H1 (cell line): Measurements from ENCODE around the gene TUT4. TPM values are rescaled to one million over a fixed set of nuclear protein-coding genes. Genes with fewer than 3 reads are reported as not detected.

Experiments used
- CTCF ChIA-PET: fragments of 300-600 bp; sonication (Branson Sonifier 250); formaldehyde crosslinking; loops from one replicate; lab custom pipeline; 2021; ENCODE audit not compliant: partially characterized antibody; lab: Charles Lee
- POLR2A ChIA-PET: fragments of 300-600 bp; sonication (Branson Sonifier 250); formaldehyde crosslinking; loops from one replicate; lab custom pipeline; 2021; ENCODE audit warnings: inconsistent platforms; ENCODE audit not compliant: partially characterized antibody; lab: Charles Lee
- DNase-seq, 2 experiments: peaks; one replicate each; pipeline versions ENCODE4 v3.0.0 to v3.0.0-alpha.2; 2010 to 2022; ENCODE audit warnings: low spot score in 2 of 2, low read depth in 1 of 2, mixed read lengths in 1 of 2
- FAIRE-seq: peaks from 2 replicates; lab custom pipeline; 2011; peaks lifted over from hg19 to GRCh38; lab: Jason Lieb, UNC
- H2AFZ ChIP-seq: 2 replicates; pipeline ENCODE4 v1.8.1; 2012; ENCODE audit warnings: low read length, inconsistent platforms
- H2AK5ac ChIP-seq: 2 replicates; pipeline ENCODE4 v1.6.1; 2013; ENCODE audit warnings: low read depth, low read length
- H2BK120ac ChIP-seq: replicated peaks from 2 replicates; pipeline ENCODE3; 2013; ENCODE audit warnings: low read depth, low read length, inconsistent platforms
- H2BK12ac ChIP-seq: 2 replicates; pipeline ENCODE4 v1.6.1; 2013; ENCODE audit warnings: low read depth, low read length
- H2BK15ac ChIP-seq: 2 replicates; pipeline ENCODE4 v1.6.1; 2013; ENCODE audit warnings: low read length
- H2BK20ac ChIP-seq: 2 replicates; pipeline ENCODE4 v1.6.1; 2013; ENCODE audit warnings: low read length
- H2BK5ac ChIP-seq: 2 replicates; pipeline ENCODE4 v1.6.1; 2013; ENCODE audit warnings: low read depth, low read length
- H3K14ac ChIP-seq: 2 replicates; pipeline ENCODE4 v1.6.1; 2013; ENCODE audit warnings: inconsistent platforms; ENCODE audit not compliant: insufficient read length
- H3K18ac ChIP-seq: 2 replicates; pipeline ENCODE4 v1.6.1; 2013; ENCODE audit warnings: low read length; ENCODE audit errors: extremely low read depth
- H3K23ac ChIP-seq: 2 replicates; pipeline ENCODE4 v1.6.1; 2013; ENCODE audit warnings: inconsistent platforms; ENCODE audit not compliant: insufficient read length
- H3K23me2 ChIP-seq: 2 replicates; pipeline ENCODE4 v1.6.1; 2013; ENCODE audit warnings: low read depth, low read length
- H3K27ac ChIP-seq: 2 replicates; pipeline ENCODE4 v1.6.1; 2011; ENCODE audit warnings: low read depth, low read length, inconsistent platforms
- H3K27me3 ChIP-seq, 4 experiments: replicated peaks in 1 of 4; 1 replicate in 1 of 4; 2 replicates in 3 of 4; pipeline versions ENCODE4 v1.6.1 to v1.8.1; 2011 to 2013; ENCODE audit warnings: low read length in 3 of 4, mild to moderate bottlenecking in 3 of 4, inconsistent platforms in 2 of 4, mixed read lengths in 2 of 4, moderate library complexity in 1 of 4; ENCODE audit not compliant: control insufficient read depth in 3 of 4, insufficient read depth in 3 of 4; ENCODE audit errors: extremely low read depth in 1 of 4
- H3K36me3 ChIP-seq, 4 experiments: 2 replicates each; pipeline versions ENCODE4 v1.6.1 to v1.8.1; 2011 to 2013; ENCODE audit warnings: mild to moderate bottlenecking in 4 of 4, low read length in 3 of 4, moderate library complexity in 2 of 4, control low read depth in 1 of 4, inconsistent platforms in 1 of 4; ENCODE audit not compliant: insufficient read depth in 4 of 4, control insufficient read depth in 2 of 4
- H3K4ac ChIP-seq: replicated peaks from 2 replicates; pipeline ENCODE3; 2013; ENCODE audit warnings: low read length, low read depth, mixed read lengths, inconsistent platforms; ENCODE audit not compliant: insufficient read length
- H3K4me1 ChIP-seq, 4 experiments: replicated peaks in 1 of 4; 1 replicate in 1 of 4; 2 replicates in 3 of 4; pipeline versions ENCODE4 v1.6.1 to v1.8.1; 2011 to 2013; ENCODE audit warnings: low read length in 3 of 4, inconsistent platforms in 2 of 4, mixed read lengths in 1 of 4; ENCODE audit not compliant: insufficient read depth in 4 of 4, control insufficient read depth in 3 of 4
- H3K4me2 ChIP-seq, 2 experiments: 2 replicates each; pipeline versions ENCODE4 v1.6.1 to v1.8.1; 2011 to 2013; ENCODE audit warnings: low read depth in 2 of 2, low read length in 2 of 2, control low read depth in 1 of 2, inconsistent platforms in 1 of 2, mild to moderate bottlenecking in 1 of 2; ENCODE audit not compliant: insufficient read depth in 1 of 2
- H3K4me3 ChIP-seq, 4 experiments: fragments of 200-600, 300-600 bp in 1 of 4; sonication (generic), shearing (Covaris generic), sonication (Bioruptor Twin) in 1 of 4; 2 replicates each; pipeline versions ENCODE4 v1.5.1 to v1.8.1; 2011 to 2016; ENCODE audit warnings: low read length in 4 of 4, low read depth in 3 of 4, control low read depth in 2 of 4, inconsistent platforms in 2 of 4, mild to moderate bottlenecking in 2 of 4, mixed read lengths in 1 of 4, moderate library complexity in 1 of 4; ENCODE audit not compliant: insufficient read depth in 2 of 4; ENCODE audit errors: extremely low read depth in 1 of 4
- H3K56ac ChIP-seq: replicated peaks from 2 replicates; pipeline ENCODE3; 2013; ENCODE audit warnings: low read depth, mild to moderate bottlenecking, mixed read lengths, low read length, inconsistent platforms; ENCODE audit not compliant: insufficient read length
- H3K79me1 ChIP-seq: 2 replicates; pipeline ENCODE4 v1.6.1; 2013; ENCODE audit warnings: low read depth, low read length, control low read depth
- H3K79me2 ChIP-seq, 2 experiments: 2 replicates each; pipeline versions ENCODE4 v1.6.1 to v1.8.1; 2012 to 2013; ENCODE audit warnings: low read length in 2 of 2, mild to moderate bottlenecking in 2 of 2, inconsistent platforms in 1 of 2; ENCODE audit not compliant: insufficient read depth in 2 of 2, control insufficient read depth in 1 of 2
- H3K9ac ChIP-seq, 4 experiments: replicated peaks in 1 of 4; 1 replicate in 1 of 4; 2 replicates in 3 of 4; pipeline versions ENCODE4 v1.6.1 to v1.8.1; 2011 to 2013; ENCODE audit warnings: low read depth in 3 of 4, low read length in 3 of 4, control low read depth in 2 of 4, mild to moderate bottlenecking in 2 of 4, moderate library complexity in 2 of 4, inconsistent platforms in 1 of 4; ENCODE audit errors: extremely low read depth in 1 of 4
- H3K9me3 ChIP-seq, 2 experiments: 2 replicates each; pipeline versions ENCODE4 v1.6.1 to v1.8.1; 2012 to 2013; ENCODE audit warnings: mild to moderate bottlenecking in 2 of 2, moderate library complexity in 2 of 2, control low read depth in 1 of 2, inconsistent platforms in 1 of 2, low read depth in 1 of 2, low read length in 1 of 2, mixed read lengths in 1 of 2; ENCODE audit not compliant: insufficient read depth in 2 of 2
- H4K20me1 ChIP-seq, 2 experiments: replicated peaks in 1 of 2; 2 replicates each; pipeline versions ENCODE3 to v1.8.1; 2011 to 2013; ENCODE audit warnings: inconsistent platforms in 2 of 2, low read length in 2 of 2, mild to moderate bottlenecking in 1 of 2; ENCODE audit not compliant: insufficient read depth in 2 of 2, control insufficient read depth in 1 of 2
- H4K5ac ChIP-seq: 2 replicates; pipeline ENCODE4 v1.6.1; 2013; ENCODE audit warnings: low read length, low read depth, mixed read lengths, inconsistent platforms; ENCODE audit not compliant: insufficient read length
- H4K8ac ChIP-seq: 2 replicates; pipeline ENCODE4 v1.8.0; 2013; ENCODE audit warnings: mild to moderate bottlenecking, moderate library complexity, low read length, inconsistent platforms; ENCODE audit not compliant: insufficient read depth; ENCODE audit errors: extremely low read depth
- H4K91ac ChIP-seq: replicated peaks from 2 replicates; pipeline ENCODE3; 2013; ENCODE audit warnings: low read length, mixed read lengths, inconsistent platforms; ENCODE audit not compliant: insufficient read length
- BRCA1 ChIP-seq: IDR thresholded peaks from 2 replicates; pipeline ENCODE4 v1.6.1; 2012; ENCODE audit warnings: low read depth, low read length, improper control_type of control experiment
- CTBP2 ChIP-seq: IDR thresholded peaks from 2 replicates; pipeline ENCODE4 v1.7.0; 2011; ENCODE audit warnings: borderline replicate concordance, mild to moderate bottlenecking, moderate library complexity, mixed read lengths, low read length; ENCODE audit not compliant: insufficient read depth, insufficient read length
- EGR1 ChIP-seq: IDR thresholded peaks from 2 replicates; pipeline ENCODE4 v1.6.1; 2011; ENCODE audit warnings: low read depth, low read length, borderline replicate concordance
- EZH2 ChIP-seq: fragments of 200-600 bp; sonication (generic); IDR thresholded peaks from 2 replicates; pipeline ENCODE4 v1.7.1; 2012; ENCODE audit warnings: low read depth, mild to moderate bottlenecking, moderate library complexity, low read length, inconsistent platforms; ENCODE audit not compliant: severe bottlenecking
- FOSL1 ChIP-seq: IDR thresholded peaks from 2 replicates; pipeline ENCODE4 v1.6.1; 2011; ENCODE audit warnings: mild to moderate bottlenecking, low read depth, low read length, moderate library complexity; ENCODE audit not compliant: insufficient read depth
- GABPA ChIP-seq: IDR thresholded peaks from 2 replicates; pipeline ENCODE4 v1.6.1; 2011; ENCODE audit warnings: mild to moderate bottlenecking, low read length, moderate library complexity, borderline replicate concordance; ENCODE audit not compliant: insufficient read depth
- JUN ChIP-seq: IDR thresholded peaks from 2 replicates; pipeline ENCODE4 v1.6.1; 2011; ENCODE audit warnings: low read depth, mild to moderate bottlenecking, improper control_type of control experiment, low read length
- RAD21 ChIP-seq, 2 experiments: IDR thresholded peaks in 1 of 2; conservative IDR thresholded peaks in 1 of 2; 2 replicates each; pipeline ENCODE4 v1.6.1; 2011; ENCODE audit warnings: low read depth in 2 of 2, low read length in 2 of 2, improper control_type of control experiment in 1 of 2, inconsistent platforms in 1 of 2, mild to moderate bottlenecking in 1 of 2, moderate library complexity in 1 of 2
- SP1 ChIP-seq: IDR thresholded peaks from 2 replicates; pipeline ENCODE4 v1.6.1; 2011; ENCODE audit warnings: low read depth, low read length
- SP2 ChIP-seq: IDR thresholded peaks from 2 replicates; pipeline ENCODE4 v1.6.1; 2012; ENCODE audit warnings: mild to moderate bottlenecking, low read length, inconsistent platforms
- TEAD4 ChIP-seq: IDR thresholded peaks from 2 replicates; pipeline ENCODE4 v1.6.1; 2012; ENCODE audit warnings: low read depth, low read length, inconsistent platforms, mixed read lengths
- WGBS, 2 experiments: shearing (Covaris generic) in 1 of 2; methylation state at CpG; one replicate each; pipeline versions ENCODE4 v1.1.6 to v1.1.7; 2013 to 2015; ENCODE audit warnings: low lambda C conversion rate in 2 of 2, mixed read lengths in 2 of 2, inconsistent platforms in 1 of 2, low coverage in 1 of 2, missing lambda C conversion rate in 1 of 2; ENCODE audit not compliant: insufficient replicate concordance in 2 of 2, insufficient coverage in 1 of 2, insufficient read length in 1 of 2; ENCODE audit errors: extremely low coverage in 1 of 2, missing lambda C conversion rate in 1 of 2; 5-methylcytosine and 5-hydroxymethylcytosine counted together
- polyA plus RNA-seq, 7 experiments: library from polyadenylated mRNA; depleted of rRNA in 3 of 7; stranded (reverse) in 5 of 7; unstranded in 2 of 7; fragments of >200 nt in 5 of 7; fragments of 200-250 nt in 2 of 7; gene quantifications; 1 replicate in 5 of 7; 2 replicates in 1 of 7; 4 replicates in 1 of 7; pipeline versions ENCODE4 v1.2.1 to v1.2.3, GENCODE V29; 2011 to 2013; ENCODE audit warnings: missing spikeins in 2 of 7, mixed read lengths in 2 of 7
- total RNA-seq: library from RNA; stranded (reverse); fragmentation: NEBNext Ultra II Directional; extraction: Animal tissue kit (Norgen Biotek cat#: 25700); gene quantifications from 2 replicates; pipeline ENCODE4 v1.2.1, GENCODE V29; 2021
- TF ChIP-seq, protein P1 (sequence below): IDR thresholded peaks from 2 replicates; pipeline ENCODE4 v1.6.1; 2012; ENCODE audit warnings: inconsistent platforms

The TUT4 gene
- total and polyA plus RNA-seq, 2 of the 8 experiments (the other 6 are each of a cell fraction or from before 2014, with no cell fraction given), result 54.5 to 63.3 TPM

DNA sequence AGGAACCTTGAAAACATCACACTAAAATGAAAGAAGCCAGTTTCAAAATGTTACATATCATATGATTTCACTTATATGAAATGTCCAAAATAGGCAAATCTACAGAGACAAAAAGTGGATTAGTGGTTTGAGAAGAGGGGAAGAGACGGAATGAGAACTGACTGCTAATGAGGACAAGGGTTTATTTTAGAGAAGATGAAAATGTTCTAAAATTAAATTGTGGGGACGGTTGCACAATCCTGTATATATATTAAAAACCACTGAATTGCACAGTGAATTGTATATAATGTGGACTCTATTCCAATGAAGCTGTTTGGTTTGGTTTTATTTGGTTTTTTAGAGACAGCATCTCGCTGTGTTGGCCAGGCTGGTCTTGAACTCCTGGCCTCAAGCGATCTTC lies 112.9 kb downstream of the TUT4 start:
- H3K79me1 ChIP-seq, result no peaks in the 10 kb centered on the region
- no peak overlapping the region for H4K5ac ChIP-seq
- no peak overlapping the region for H3K4me2 ChIP-seq
- no peaks in the 10 kb centered on the region for H3K9me3 ChIP-seq
- ChIA-PET POLR2A (no interaction called here), CTCF (interaction anchor here (0.6 kb wide), 1 partner anchor 225 kb away, joined by 3 read pairs; no protein-coding TSS in a partner anchor)
- no peak overlapping the region for H3K14ac ChIP-seq
- H2BK120ac ChIP-seq, result no peak overlapping the region
- H2BK15ac ChIP-seq, result no peak overlapping the region
- no peaks in the 10 kb centered on the region for H4K20me1 ChIP-seq
- no peaks in the 10 kb centered on the region for H3K79me2 ChIP-seq
- no peak overlapping the region for H3K18ac ChIP-seq
- no peak for DNase-seq
- no peak overlapping the region for H4K8ac ChIP-seq
- no peak overlapping the region for H2BK5ac ChIP-seq
- no peaks in the 10 kb centered on the region for H3K27me3 ChIP-seq
- H3K56ac ChIP-seq, result no peak overlapping the region
- H3K4ac ChIP-seq, result no peak overlapping the region
- no peak overlapping the region for H4K91ac ChIP-seq
- no peak overlapping the region for H2BK12ac ChIP-seq
- no peaks in the 10 kb centered on the region for H3K23me2 ChIP-seq
- no peak for FAIRE-seq
- no peak overlapping the region for H3K27ac ChIP-seq
- no peak overlapping the region for H2AFZ ChIP-seq
- 91 to 100% methylated on average over 1 to 4 of the region's 4 CpGs for WGBS, 2 experiments
- H2BK20ac ChIP-seq, result no peak overlapping the region
- H3K9ac ChIP-seq, result no peak overlapping the region
- H3K36me3 ChIP-seq, result peaks cover 2 to 16% (median 10%) of the 10 kb centered on the region in 4 experiments; a peak in 6 of 8 replicates
- no peak overlapping the region for H3K4me3 ChIP-seq
- no peak overlapping the region for H3K23ac ChIP-seq
- H2AK5ac ChIP-seq, result no peak overlapping the region
- H3K4me1 ChIP-seq, result peaks cover 0 to 3% (median 0%) of the 10 kb centered on the region in 4 experiments; a peak in 2 of 7 replicates
- TF ChIP-seq, protein P1, sequence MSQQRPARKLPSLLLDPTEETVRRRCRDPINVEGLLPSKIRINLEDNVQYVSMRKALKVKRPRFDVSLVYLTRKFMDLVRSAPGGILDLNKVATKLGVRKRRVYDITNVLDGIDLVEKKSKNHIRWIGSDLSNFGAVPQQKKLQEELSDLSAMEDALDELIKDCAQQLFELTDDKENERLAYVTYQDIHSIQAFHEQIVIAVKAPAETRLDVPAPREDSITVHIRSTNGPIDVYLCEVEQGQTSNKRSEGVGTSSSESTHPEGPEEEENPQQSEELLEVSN, result no peak
- TF ChIP-seq SP1 (no peak), FOSL1 (no peak), TEAD4 (no peak), RAD21 (IDR thresholded peaks at IDR 0.05 in 1 of 2, conservative IDR thresholded peaks at IDR 0.05 in 1 of 2; ENCODE audit: low read depth in 2 of 2, low read length in 2 of 2) (no peak), EZH2 (no peak), EGR1 (no peak), GABPA (no peak), SP2 (no peak), BRCA1 (no peak), JUN (no peak), CTBP2 (no peak)
